ENCODE results near the gene TNRC6B.

DNA sequence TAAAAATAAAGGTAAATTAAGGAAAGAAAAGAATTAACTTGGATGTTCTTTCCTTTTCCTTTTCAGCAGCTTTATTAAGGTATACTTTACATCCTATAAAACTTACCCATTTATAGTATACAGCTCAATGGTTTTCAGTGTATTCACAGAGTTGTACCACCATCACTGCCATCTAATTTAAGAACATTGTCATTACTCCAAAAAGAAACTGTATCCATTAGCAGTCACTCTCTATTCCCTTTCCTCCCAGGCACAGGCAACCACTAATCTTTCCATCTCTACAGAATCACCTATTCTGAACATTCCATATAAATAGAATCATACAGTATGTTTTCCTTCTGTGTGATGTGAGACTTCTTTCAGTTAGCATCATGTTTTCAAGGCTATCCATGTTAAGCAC lies 38.9 kb upstream of the TNRC6B start:
- no peak for TF ChIP-seq CTCF (IDR thresholded peaks at IDR 0.05)
- TF ChIP-seq POLR2A (IDR thresholded peaks at IDR 0.05): no peak

Data from lower leg skin (tissue), 3 donors.